GM19372 (cell line): ENCODE data around the gene TRPM8.
A peak's percentile ranks its signal among the peaks of the same experiment; 100 is the strongest.

Source experiments
- ATAC-seq: cut with Tn5 transposase; IDR thresholded peaks from one replicate; pipeline ENCODE4 v1.9.1; 2021; ENCODE audit warnings: mild to moderate bottlenecking, low read depth, moderate library complexity; ENCODE audit not compliant: unreplicated experiment

Gene TRPM8

DNA sequence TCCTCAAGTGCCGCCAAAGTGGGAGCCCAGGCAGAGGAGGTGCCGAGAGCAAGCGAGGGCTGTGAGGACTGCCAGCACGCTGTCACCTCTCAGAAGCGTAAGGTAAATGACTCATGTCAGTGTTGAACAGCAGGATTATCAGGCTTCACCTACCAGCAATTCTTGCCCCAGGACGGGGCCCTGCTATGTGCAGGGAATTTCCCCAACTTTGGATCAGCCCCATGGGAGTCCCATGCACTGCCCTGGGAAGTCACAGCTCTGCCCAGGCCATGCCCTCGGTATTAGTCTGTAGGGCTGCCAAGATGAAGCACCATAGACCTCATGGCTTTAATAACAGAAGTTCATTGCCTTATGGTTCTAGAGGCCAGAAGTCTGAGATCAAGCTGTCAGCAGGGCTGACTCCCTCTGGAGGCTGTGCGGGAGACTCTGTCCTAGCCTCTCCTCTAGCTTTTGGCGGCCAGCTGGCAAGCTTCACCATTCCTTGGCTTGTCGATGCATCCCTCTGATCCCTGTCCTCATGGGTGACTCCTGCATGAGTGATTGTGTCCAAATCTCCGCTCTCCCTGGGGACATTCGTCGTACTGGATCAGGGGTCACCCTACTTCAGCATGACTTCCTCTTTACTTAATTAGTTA is 55.9 kb downstream of the TRPM8 start:
- ATAC-seq: no peak

DNA sequence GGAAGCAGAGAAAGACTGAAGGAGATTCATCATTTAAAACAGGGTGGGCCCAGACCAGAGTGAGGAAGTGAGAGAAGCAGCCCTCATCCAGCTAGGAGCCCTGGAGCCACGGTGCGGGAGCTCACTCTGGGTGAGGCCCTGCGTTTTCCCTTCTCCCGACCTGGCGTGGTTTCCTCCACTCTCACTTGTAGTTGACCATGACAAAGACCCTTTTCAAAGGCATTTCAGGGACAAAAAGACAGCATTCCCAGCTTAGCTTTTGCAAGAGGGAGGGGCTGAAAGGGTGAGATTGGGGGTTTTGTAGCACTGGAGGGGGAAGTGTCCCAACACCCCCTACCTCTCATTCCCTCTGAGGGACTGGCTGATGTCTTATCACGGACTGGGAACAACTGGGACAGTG is 56.6 kb downstream of the TRPM8 start:
- ATAC-seq: no peak

DNA sequence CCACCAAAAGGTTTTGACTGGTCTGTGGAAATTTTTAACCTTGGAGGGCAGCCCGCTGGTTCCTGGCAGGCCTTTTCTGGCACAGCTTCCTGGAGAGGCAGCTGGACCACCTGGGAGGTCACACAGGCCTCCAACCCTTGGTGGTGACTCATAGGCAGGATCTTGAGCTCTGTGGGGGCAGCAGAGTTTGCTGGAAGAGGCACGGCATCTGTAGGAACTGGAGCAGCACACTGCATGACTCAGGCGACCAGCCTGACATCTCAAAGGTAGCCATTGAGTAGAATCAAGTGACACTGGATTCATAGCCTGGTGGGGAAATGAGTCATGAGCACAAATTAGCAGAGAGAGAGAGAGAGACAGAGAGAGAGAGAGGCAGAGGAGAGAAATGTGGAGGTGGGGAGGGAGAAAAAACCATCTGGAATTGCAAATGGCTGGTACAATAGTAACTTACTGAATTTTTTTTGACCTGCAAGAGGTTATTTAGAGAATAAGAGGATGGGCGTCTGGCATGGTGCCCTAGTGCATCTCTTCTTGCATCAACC is 57.4 kb downstream of the TRPM8 start:
- no peak for ATAC-seq

DNA sequence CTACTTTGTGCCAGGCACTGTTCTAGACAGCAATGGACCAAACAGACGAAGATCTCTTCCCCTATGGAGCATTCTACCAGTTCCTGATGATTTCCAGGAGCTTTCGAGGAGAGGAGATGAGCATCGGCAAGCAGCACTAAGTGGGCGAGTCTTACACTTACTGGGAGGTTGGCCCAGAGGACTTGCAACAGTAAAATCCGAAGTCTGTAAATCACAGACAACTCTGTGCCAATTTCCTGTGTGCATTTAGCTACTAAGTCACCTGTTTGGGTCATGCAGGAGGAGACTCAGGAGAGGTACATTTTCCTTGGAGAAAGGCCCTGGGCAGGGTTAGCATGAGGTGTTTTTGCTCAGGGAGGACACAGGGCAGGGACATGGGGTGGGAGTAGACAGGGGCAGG is 58.9 kb downstream of the TRPM8 start:
- ATAC-seq: no peak

DNA sequence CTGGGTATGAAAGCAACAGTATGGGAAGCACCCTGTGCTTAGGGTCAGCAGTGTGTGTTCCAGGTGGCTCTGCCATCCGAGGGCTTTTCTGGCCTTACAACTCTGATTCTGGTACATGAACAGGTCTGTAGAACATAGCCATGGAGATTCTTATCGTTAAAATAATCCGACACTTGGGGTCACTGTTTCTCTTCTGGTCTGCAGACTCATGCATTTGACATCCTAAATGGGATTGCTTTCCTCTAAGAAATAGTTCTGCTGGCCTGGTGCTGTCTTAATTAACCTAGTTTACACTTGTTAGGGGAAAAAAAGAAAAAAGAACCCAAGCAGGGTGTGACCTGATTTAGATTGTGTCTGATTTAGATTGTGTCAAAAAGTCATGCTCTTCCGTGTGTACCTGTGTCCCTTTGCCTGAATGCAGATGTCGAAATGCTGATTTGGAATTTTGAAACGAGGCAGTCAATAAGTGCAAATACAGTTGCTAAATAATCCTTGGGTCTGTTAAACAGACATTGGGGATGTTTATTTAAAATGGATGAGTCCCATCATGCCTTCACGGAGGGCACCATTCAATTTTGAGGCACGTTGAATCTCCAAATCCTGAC is 59.6 kb downstream of the TRPM8 start:
- ATAC-seq: no peak

DNA sequence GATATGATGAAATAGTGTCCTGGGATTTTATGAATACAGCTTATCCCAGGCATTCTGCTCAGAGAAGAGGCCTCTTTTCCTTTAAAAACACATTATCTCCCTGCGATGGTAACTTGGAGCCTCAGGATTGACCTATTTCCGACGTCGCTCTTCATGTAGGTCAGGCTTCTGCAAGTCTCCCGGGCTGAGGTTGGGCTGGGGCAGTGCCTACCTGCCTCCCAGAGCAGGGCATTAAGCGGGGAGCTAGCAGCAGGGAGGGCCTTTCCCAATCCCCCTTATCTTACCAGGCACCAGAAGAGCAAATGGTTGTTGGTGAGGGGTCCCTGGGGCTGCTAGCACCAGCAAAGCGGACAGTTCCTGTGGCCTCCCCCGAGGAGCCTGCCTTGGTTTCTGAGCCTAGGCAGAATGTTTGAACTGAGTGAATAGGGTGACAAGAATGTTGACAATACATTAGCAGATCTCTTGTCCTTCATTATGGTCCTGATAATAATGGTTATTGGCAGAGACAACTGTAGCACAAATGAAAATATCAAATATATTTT is 60.2 kb downstream of the TRPM8 start:
- no peak for ATAC-seq

DNA sequence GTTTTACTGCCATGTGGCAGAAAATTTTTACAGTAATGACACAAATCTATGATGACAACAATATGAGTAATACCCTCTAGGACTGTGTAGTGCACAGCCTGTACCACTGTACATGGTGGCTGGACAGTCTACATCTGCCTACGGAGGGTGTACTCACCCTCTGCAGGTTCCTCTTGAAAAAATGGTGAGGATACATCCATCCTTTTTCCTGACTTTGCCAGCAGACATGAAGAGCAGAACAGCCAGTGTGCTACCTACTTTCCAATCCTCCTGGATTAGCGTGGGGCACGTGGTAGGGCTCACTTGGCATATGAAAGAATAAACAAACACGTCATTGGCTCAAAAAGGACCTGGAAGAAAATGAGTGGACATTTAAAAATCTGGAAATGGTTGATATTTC is 62.6 kb downstream of the TRPM8 start:
- ATAC-seq: no peak

DNA sequence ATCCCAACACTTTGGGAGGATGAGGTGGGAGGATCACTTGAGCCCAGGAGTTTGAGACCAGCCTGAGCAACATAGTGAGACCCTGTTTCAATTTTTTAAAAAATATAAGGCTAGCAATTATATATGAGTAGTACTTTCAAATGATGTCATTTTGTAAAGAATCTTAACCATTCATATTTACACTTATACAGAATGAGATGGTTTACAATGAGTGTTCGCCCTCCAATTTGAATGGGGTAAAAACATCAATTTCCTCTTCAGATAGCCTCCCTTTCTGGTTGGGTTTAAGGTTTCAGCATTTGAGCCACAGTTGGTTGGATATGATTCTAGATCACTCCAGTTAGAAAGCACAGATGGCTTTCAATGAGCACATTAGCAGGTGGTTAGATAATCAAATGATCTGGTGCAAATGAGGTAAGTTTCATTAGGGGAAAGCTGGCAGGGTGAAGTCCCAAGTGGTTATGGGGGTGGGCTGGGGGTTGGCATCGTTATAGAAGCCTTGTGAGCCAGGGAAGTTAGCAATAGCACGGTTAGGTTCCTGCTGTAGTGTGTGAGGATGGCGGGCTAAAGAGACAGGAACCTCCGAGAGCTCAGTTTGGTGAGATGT is 63.9 kb downstream of the TRPM8 start:
- no peak for ATAC-seq

DNA sequence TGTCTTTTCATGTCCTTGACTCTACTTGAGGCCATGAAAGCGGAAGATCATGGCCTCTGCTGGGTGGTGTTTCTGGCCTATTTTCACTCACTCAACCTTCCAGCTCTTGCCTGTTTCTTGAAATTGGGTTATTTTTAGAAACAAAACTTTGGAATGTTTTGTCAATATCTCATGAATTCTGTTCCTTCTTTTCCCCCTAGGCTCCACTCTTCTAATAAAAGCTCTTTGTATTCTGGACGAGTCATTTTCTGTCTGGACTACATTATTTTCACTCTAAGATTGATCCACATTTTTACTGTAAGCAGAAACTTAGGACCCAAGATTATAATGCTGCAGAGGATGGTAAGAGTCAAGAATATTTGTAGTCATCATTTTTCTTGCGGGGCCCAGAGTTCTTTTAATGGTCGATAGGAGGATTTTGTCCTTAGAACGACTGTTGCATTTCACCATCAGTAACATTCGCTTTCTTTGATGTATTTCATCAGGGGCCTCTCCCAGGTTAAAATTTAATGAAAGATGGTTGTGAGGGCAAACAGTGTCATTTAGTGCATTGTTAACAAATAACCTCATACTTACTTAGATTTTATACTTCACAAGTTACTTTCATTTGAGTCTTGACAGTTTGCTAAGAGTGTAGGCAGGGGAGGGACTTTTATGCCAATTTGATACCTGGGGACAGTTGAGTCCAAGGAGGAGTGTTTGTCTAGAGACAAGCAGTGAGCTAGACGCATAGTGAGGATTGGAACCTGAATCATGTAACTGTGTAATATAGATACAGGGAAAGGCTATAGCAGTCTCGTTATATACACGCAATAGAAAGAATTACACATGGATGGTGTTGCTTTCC is 64.6 kb downstream of the TRPM8 start:
- ATAC-seq: no peak

DNA sequence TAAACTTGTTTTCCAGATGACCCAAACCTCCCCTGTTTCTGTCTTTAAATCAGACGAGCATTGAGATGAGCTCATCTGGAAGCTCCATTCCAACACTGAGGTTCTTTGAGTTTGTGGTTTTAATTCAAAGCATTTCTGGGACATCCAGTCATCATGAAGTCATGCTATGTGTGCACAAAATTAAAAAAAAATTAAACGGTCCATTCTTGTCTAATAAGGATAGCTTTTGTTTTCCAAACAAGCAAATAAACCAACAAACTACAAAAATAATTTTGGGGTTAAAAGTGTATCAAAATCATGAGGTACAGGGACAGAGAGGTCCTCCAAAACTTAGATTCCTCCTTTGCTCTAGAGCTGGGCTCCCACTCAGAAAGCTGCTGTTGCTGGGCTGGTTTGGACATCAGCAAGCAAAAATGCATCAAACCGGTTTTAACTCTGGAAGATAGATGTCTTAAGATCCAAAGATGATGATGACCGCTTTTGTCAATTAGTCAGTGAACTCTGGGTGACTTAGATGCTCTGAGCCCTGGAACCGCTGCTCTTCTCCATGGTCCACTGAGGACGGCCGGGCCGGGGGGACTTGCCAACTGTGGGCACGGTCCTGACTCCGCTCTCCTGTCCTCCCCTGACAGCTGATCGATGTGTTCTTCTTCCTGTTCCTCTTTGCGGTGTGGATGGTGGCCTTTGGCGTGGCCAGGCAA is 65.4 kb downstream of the TRPM8 start:
- no peak for ATAC-seq

DNA sequence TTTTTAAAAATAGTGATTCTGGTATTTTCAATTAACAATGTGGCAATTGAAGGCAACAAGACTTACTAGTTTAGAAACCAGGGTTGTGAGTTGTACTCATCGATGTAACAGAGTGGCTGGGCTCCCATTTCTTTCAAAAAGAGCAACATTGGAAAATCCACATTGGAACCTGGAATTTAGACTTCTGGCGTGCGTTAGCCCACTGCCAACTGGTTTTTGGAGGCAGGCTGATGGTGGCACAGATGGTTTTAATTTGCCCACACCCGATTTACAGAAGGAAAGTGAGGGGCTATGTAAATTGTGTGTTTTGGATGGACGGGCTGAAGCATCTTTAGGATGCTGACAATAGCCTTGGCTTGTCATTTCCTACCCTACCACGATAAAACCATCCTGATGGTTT is 66.3 kb downstream of the TRPM8 start:
- ATAC-seq: no peak

DNA sequence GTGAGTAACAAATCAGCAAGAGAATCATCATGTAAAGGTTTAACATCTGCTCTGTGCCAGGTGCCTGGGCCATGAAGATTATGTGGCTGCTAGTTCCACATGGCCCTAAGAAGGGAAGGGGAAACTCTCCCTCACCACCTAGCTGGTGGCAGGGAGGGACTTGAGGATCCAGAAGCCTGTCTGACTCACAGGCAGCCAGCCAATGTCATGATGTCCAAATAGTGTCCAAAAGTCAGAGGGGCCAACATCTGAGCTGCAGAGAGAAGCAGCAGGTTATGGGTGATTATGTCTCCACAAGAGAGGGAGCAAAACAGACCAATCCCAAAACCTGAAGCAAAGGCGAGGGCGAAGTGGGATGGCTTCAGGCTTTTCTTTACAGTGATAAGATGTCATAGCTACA is 71.4 kb downstream of the TRPM8 start:
- no peak for ATAC-seq

DNA sequence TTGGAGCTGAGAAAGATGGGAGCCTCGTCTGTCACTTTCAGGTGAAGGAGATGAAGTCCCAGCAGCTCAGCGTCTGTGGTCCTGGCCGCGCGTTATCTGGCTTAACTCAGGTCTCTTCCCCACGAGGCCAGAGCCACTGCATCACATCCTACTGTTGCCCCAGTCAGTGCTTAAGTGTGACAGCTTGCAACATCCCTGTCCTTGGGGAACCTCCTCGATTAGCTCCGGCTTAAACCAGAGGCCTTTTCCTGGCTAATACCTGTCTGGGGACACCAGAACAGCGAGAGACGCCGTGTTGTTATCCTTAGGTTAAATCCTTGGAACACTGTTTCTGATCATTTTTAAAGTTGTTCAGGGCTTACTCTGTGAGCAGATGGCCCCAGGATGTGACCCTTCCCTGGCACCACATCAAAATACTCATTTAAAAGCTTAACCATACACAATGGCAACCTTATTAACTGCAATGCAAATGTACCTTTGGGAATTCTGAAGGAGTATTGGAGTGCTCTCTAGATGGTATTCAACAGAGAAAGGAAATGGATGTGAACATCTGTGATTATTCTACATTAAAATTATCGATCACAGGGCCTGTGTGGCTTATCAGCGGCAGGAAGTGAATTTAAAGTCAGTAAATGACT is 72.2 kb downstream of the TRPM8 start:
- no peak for ATAC-seq

DNA sequence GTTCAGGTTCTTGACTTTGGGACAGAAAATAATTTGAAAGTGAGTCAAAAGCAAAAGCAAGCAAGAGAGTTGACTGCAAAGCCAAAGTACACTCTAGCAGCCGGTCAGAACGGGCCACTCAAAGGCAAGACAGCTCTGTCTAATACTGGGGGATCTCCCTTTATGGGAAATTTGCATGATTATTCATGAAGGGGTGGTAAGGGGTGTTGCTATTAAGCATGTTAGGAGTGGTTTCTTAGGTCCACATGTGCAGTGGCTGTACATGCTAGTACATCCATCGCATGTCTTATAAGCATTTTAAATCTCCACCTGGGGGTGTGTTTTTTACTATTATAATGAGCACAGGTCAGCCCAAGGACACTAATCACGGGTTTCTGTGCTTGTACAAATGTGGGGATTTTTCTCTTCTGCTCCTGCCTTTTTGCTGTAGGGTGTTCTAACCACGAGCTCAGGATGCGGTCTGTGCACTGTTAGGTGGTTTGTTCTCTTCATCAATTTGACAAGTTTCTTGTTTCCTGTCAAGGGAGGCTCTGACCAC is 73.2 kb downstream of the TRPM8 start:
- ATAC-seq: peak; percentile 81

DNA sequence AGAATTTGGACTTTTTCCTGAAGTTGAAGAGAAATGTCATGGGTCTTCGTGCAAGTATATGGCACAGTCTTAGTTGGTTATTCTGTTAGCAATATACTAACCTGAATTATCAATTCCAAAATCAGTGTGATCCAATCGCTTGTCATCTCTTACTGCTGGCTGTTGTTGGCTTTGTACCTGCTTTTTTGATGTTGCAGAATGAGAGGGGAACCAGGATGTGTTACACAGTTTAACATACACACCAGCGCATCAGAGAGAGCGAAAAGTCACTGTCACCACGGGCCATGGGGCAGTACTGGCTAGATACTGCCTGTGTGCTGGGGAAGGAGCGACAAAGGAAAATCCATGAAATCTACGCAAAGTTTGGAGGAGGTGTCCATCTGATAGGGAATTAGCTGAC is 74.0 kb downstream of the TRPM8 start:
- no peak for ATAC-seq

DNA sequence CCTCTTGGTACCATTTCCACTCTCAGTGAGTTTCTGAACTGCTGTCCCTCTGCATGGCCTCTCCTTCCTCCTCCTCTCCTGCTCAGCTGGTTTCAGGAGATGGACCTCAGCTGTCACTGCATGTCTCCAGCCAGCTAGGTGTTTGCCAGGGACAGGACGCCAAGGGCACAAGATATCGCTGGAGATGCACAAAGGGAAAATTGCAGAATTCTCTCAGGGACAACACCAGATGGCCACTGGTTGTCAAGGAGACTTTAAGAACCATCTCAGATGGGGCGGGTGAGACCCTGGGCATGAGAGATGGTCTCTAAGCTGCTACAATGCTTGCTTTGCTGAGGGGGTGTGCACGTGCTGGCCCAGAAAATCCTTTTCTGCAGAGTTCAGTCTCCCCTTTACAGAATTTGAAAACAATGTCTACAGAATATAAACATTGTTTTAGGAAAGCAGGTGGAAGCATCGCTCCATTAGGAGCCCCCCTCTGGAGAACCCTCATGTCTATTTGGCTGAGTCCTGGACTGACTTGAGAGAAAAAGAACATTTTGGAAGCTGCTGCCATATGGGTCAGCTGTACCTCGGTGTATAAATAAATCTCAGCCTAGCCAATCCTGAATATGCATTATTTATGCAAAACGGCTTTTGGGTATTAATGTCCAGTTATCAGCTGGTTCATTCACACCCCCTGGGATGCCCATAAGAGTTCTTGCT is 75.5 kb downstream of the TRPM8 start:
- no peak for ATAC-seq

DNA sequence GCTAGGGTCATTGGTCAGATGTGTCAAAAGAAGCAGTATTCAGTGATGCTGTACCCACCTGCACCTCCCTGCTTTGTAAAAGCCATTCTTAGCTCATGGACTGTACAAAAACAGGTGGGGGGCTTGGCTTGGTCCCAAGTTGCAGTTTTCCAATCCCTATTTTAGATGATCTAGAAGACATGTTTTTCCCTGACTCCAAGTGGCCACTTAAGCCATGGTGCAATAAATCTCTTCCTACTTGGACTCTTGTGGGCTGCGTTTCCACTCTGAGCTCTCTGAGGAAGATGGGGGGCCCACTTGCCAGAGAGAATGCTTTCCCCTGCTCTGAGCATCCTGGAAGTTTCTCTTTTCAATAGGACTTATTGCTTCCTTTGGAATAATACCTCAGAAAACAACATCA is 76.3 kb downstream of the TRPM8 start:
- ATAC-seq: no peak

DNA sequence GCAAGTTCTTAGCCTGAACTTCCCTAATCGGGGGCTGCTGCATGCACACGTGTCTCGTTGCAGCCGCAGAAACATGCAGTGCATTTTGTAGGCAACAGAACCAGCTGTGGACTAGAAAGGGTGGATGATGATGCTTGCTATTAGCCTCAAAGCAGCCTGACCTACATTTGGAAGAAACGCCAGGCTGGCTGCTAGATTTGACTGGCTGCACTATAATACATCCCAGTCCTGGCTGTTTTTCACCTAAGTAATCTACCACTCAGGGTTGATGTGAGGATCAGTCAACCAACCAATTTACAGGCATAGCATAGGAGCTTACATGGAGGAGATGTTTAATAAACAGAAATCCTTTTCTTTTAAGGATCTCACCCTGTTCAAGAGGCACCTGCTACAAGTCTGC is 77.0 kb downstream of the TRPM8 start:
- no peak for ATAC-seq

DNA sequence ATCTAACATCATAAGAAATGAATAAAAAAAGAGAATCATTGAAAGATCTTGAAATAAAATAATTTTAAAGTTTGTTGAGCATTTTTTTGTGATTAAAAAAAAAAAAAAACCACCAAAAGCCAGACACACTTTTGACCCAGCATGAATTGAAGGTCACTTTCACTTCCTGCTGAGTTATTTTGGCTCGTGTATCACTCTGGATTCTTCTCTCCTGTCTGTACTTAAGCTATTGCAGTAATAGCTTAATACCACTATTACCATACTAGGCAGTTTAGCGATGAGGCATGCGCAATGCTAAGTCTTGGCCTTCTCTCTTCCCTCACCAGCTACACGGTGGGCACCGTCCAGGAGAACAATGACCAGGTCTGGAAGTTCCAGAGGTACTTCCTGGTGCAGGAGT is 78.8 kb downstream of the TRPM8 start:
- no peak for ATAC-seq
